ENCODE data around the gene ZNF493.

ZNF493 gene

DNA sequence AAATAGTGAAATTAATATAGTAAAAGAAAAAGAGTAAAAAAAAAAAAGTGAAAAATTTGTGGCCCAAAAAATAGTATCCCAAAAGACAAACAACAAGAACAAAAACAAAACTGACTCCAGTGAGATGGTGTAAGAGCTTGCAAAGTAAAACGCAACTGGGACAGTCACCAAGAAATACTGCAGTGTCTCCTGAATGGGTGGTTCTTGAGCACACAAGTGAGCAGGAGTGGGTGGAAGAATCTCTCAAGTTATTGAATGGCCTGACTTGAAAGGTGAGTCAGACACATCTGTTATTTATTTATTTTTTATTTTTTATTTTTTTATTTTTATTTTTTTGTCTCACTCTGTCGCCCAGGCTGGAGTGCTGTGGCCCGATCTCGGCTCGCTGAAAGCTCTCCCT, 1.9 kb downstream of the ZNF493 start:
- CTCF ChIA-PET, result interaction anchor here (0.6 kb wide), 1 partner anchor 579 kb away, joined by 5 read pairs; no protein-coding TSS in a partner anchor

GRCh38 chr19:21402303-21402985, 5.5 kb downstream of the ZNF493 start:
- no peak for DNase-seq (ENCODE audit: low spot score)
- CTCF ChIA-PET, result no interaction called here
- no peak overlapping the region for H3K27ac ChIP-seq
- TF ChIP-seq, protein P1, sequence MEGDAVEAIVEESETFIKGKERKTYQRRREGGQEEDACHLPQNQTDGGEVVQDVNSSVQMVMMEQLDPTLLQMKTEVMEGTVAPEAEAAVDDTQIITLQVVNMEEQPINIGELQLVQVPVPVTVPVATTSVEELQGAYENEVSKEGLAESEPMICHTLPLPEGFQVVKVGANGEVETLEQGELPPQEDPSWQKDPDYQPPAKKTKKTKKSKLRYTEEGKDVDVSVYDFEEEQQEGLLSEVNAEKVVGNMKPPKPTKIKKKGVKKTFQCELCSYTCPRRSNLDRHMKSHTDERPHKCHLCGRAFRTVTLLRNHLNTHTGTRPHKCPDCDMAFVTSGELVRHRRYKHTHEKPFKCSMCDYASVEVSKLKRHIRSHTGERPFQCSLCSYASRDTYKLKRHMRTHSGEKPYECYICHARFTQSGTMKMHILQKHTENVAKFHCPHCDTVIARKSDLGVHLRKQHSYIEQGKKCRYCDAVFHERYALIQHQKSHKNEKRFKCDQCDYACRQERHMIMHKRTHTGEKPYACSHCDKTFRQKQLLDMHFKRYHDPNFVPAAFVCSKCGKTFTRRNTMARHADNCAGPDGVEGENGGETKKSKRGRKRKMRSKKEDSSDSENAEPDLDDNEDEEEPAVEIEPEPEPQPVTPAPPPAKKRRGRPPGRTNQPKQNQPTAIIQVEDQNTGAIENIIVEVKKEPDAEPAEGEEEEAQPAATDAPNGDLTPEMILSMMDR (conservative IDR thresholded peaks at IDR 0.05; ENCODE audit: low read depth), result no peak
- POLR2A ChIA-PET (ENCODE audit: low non-redundant PET), result no interaction called here

More for the DNA sequence above, 1.9 kb downstream of the ZNF493 start:
- H3K27ac ChIP-seq, result no peak overlapping the region
- no peak for DNase-seq (ENCODE audit: low spot score)
- TF ChIP-seq, protein P1 (conservative IDR thresholded peaks at IDR 0.05; ENCODE audit: low read depth), result no peak
- POLR2A ChIA-PET (ENCODE audit: low non-redundant PET), result no interaction called here

DNA sequence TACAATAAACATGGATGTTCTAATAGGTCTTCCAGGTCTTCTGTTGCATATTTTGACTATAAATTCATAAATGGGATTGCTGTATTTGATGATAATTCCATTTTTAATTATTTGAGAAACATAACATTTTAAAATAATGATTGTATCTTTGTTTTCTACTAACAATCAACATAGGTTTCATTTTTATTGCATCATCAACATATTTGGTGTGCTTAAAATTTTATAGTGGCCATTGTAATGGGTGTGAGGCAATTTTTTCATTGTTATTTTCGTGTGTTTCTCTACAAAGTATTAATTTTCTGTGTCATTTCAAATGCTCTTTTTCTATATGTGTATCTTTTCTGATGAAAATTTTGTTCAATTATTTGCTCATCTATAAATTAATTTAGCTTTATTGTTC, 13.2 kb downstream of the ZNF493 start:
- ChIA-PET POLR2A (ENCODE audit: low non-redundant PET) (no interaction called here), CTCF (no interaction called here)
- no peak for DNase-seq (ENCODE audit: low spot score)
- H3K27ac ChIP-seq, result no peak overlapping the region
- TF ChIP-seq, protein P1 (conservative IDR thresholded peaks at IDR 0.05; ENCODE audit: low read depth), result no peak

- ChIA-PET POLR2A (ENCODE audit: low non-redundant PET) (no interaction called here), CTCF (interaction anchor here (0.9 kb wide), 1 partner anchor 13 kb away, joined by 3 read pairs; no protein-coding TSS in a partner anchor)
- no peak for DNase-seq (ENCODE audit: low spot score)
- H3K27ac ChIP-seq, result no peak overlapping the region
- TF ChIP-seq, protein P1 (conservative IDR thresholded peaks at IDR 0.05; ENCODE audit: low read depth), result no peak
Observed at GRCh38 chr19:21422244-21422643, 25.3 kb downstream of the ZNF493 start.

DNA sequence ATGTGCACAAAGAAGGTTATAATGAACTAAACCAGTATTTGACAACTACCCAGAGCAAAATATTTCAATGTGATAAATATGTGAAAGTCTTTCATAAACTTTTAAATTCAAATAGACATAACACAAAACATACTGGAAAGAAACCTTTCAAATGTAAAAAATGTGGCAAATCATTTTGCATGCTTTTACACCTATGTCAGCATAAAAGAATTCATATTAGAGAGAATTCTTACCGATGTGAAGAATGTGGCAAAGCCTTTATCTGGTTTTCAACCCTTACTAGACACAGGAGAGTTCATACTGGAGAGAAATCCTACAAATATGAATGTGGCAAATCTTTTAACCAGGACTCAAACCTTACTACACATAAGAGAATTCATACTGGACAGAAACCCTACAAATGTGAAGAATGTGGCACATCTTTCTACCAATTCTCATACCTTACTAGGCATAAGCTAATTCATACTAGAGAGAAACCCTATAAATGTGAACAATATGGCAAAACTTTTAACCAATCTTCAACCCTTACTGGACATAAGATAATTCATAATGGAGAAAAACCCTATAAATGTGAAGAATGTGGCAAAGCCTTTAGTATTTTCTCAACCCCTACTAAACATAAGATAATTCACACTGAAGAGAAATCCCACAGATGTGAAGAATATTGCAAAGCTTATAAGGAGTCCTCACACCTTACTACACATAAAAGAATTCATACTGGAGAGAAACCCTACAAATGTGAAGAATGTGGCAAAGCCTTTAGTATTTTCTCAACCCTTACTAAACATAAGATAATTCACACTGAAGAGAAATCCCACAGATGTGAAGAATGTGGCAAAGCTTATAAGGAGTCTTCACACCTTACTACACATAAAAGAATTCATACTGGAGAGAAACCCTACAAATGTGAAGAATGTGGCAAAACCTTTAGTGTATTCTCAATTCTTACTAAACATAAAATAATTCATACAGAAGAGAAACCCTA, 26.4 kb downstream of the ZNF493 start:
- POLR2A ChIA-PET (ENCODE audit: low non-redundant PET), result no interaction called here
- CTCF ChIA-PET, result interaction anchor here (0.7 kb wide), 1 partner anchor 39 kb away, joined by 5 read pairs; no protein-coding TSS in a partner anchor
- DNase-seq (ENCODE audit: low spot score), result no peak
- TF ChIP-seq, protein P1 (conservative IDR thresholded peaks at IDR 0.05; ENCODE audit: low read depth), result no peak
- H3K27ac ChIP-seq, result no peak overlapping the region

DNA sequence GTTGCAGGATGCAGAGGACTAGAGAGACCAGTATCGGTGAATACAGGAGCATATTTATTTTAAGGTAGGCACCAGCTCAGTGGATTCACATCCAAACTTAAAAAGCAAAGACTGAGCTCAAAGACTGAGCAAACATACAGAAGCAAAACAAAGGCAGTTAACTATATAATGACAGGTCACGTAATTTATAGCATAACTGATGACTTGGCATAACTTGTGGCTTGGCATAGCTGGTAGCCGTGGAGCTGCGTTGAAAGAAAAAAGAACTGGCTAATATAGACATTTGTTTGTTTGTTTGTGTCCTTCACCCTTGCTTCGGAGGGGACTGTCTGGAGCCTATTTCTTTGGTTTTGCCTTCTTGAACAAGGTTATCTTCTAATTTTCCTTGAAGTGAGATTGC, 33.7 kb downstream of the ZNF493 start:
- H3K27ac ChIP-seq, result no peak overlapping the region
- no peak for DNase-seq (ENCODE audit: low spot score)
- CTCF ChIA-PET, result interaction anchor here (0.6 kb wide), 1 partner anchor 14 kb away, joined by 4 read pairs; no protein-coding TSS in a partner anchor
- TF ChIP-seq, protein P1 (conservative IDR thresholded peaks at IDR 0.05; ENCODE audit: low read depth), result no peak
- POLR2A ChIA-PET (ENCODE audit: low non-redundant PET), result no interaction called here
